ENCODE results near the gene SLC25A45.
"Not testable (repeated sequence)": the region's sequence is repeated elsewhere in the genome, so short reads cannot be mapped to it uniquely, and the experiment has no call there.

Gene SLC25A45

GRCh38 chr11:65362966-65363365 lies 19.5 kb downstream of the SLC25A45 start:
- DNase-seq (ENCODE audit: low read depth), result no peak

GRCh38 chr11:65362320-65362931 lies 20.0 kb downstream of the SLC25A45 start:
- no peak for DNase-seq (ENCODE audit: low read depth)

- no peak for DNase-seq (ENCODE audit: low read depth)
These were observed 24.5 kb downstream of the SLC25A45 start for GRCh38 chr11:65357856-65358356.

- DNase-seq (ENCODE audit: low read depth), result no peak
These were observed 26.0 kb downstream of the SLC25A45 start for GRCh38 chr11:65356394-65356972.

DNA sequence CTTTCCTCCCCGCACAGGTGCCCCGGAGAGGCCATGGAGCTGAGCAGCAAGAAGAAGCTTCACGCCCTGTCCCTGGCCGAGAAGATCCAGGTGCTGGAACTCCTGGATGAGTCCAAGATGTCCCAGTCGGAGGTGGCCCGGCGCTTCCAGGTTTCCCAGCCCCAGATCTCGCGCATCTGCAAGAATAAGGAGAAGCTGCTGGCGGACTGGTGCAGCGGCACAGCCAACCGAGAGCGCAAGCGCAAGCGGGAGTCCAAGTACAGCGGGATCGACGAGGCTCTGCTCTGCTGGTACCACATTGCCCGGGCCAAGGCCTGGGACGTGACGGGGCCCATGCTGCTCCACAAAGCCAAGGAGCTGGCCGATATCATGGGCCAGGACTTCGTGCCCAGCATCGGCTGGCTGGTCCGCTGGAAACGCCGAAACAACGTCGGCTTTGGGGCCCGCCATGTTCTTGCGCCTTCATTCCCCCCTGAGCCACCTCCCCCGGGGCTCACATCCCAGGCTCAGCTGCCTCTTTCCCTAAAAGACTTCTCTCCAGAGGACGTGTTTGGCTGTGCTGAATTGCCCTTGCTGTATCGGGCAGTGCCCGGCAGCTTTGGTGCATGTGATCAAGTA lies 26.6 kb downstream of the SLC25A45 start:
- DNase-seq (ENCODE audit: low read depth), result no peak

GRCh38 chr11:65355013-65355775 lies 27.3 kb downstream of the SLC25A45 start:
- DNase-seq (ENCODE audit: low read depth), result no peak

DNA sequence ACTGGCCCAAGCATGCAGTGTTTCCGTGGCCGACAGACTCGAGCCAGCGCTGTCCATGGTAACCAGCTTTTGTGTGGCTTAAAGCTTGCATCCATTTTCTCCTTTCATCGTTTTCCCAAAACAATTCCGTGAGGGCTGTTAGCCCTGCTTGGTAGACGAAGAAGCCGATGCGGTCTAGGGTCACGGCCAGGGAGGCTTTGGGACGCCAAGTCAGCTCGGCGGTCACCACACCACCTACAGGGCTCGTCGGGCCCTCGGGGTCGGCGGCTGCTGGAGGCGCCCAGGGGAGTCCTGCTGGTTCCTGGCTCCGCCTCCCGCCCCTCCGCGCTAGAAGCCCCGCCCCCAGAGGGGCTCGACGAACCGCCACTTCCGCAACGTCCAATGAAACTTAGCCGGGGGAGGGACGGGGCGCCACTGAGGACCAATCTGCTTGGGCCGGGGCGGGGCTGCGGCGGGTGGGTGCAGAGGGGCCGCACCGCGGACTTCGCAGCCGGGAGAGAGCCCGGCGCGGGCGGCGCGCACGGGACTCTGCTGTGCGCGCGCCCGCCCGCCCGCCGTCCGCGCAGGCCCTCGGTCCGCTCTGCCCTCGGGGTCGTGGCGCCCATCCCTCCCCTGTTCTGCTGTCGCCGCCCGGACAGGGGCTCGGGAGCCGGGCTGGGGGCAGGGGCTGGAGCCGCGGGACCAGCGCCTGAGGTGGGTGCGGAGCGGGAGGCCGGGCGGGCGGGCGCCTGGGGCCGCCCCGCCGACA lies 28.0 kb downstream of the SLC25A45 start, which contains the start of gene TIGD3:
TSS of gene TIGD3 (plus strand) at position 487 of the 748 bp plus-strand sequence. CDS start 1,058 bp downstream, outside the sequence.
- DNase-seq (ENCODE audit: low read depth), result peak; percentile 55

- DNase-seq (ENCODE audit: low read depth), result no peak
These were observed 28.6 kb downstream of the SLC25A45 start for GRCh38 chr11:65353900-65354264.

DNA sequence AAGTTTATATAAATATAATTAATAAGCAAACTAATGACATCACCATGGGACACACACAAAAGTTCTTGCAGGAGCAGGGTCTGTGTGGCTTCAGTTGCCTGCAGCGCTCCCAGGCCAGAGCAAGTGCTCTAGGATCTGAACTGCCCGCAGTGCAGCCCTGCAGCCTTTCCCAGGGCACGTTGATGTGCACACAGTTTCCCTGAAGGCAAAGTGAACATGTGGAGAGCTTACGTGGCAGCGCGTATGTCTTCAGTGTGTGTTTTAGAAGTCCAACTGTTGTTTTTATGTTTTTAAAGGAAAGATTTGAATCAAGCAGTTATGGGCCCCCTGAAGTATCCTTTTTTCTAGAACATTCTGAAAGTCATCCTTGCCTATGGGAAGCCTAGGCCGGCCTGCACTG lies 29.1 kb downstream of the SLC25A45 start:
- no peak for DNase-seq (ENCODE audit: low read depth)

GRCh38 chr11:65352783-65353182 lies 29.7 kb downstream of the SLC25A45 start:
- DNase-seq (ENCODE audit: low read depth), result no peak

DNA sequence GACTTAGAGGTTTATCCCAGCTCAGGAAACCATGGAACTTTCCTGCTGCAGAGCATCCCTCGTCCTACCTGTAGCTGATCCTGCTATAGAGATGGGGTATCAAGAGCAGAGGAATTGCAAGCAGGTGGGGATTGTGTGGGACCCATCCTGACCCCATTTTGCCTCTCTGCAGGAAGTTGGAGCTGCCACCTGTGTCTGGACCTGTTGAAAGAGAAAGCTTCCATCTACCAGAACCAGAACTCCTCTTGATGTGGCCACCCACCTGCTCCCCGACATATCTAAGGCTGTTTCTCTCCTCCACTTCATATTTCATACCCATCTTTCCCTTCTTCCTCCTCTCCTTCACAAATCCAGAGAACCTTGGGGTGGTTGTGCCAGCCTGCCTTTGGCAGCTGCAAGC lies 30.9 kb downstream of the SLC25A45 start:
- DNase-seq (ENCODE audit: low read depth), result no peak

- no peak for DNase-seq (ENCODE audit: low read depth)
These were observed 40.6 kb downstream of the SLC25A45 start for GRCh38 chr11:65341856-65342255.

- no peak for DNase-seq (ENCODE audit: low read depth)
These were observed 42.2 kb downstream of the SLC25A45 start for GRCh38 chr11:65340226-65340625.

GRCh38 chr11:65338676-65339075 lies 43.8 kb downstream of the SLC25A45 start:
- no peak for DNase-seq (ENCODE audit: low read depth)

GRCh38 chr11:65334696-65335295 lies 47.6 kb downstream of the SLC25A45 start:
- no peak for DNase-seq (ENCODE audit: low read depth)

DNA sequence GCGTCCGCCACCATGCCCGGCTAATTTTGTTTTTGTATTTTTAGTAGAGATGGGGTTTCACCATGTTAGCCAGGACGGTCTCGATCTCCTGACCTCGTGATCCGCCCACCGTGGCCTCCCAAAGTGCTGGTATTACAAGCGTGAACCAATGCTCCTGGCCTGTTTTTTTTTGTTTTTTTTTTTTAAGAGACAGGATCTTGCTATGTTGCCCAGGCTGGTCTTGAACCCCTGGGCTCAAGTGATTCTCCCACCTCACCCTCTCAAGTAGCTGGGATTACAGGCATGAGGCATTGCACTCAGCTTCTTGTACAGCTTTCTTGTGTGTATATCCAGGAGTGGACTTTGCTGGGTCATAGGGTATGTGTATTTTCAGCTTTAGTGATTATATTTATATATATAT lies 49.9 kb downstream of the SLC25A45 start:
- not testable (repeated sequence) for DNase-seq (ENCODE audit: low read depth)

GRCh38 chr11:65330544-65330943 lies 51.9 kb downstream of the SLC25A45 start:
- DNase-seq (ENCODE audit: low read depth), result no peak

GRCh38 chr11:65329944-65330403 lies 52.5 kb downstream of the SLC25A45 start:
- peak; percentile 78 for DNase-seq (ENCODE audit: low read depth)

- no peak for DNase-seq (ENCODE audit: low read depth)
These were observed 53.0 kb downstream of the SLC25A45 start for GRCh38 chr11:65329478-65329877.

GRCh38 chr11:65327021-65327420 lies 55.4 kb downstream of the SLC25A45 start:
- no peak for DNase-seq (ENCODE audit: low read depth)

DNA sequence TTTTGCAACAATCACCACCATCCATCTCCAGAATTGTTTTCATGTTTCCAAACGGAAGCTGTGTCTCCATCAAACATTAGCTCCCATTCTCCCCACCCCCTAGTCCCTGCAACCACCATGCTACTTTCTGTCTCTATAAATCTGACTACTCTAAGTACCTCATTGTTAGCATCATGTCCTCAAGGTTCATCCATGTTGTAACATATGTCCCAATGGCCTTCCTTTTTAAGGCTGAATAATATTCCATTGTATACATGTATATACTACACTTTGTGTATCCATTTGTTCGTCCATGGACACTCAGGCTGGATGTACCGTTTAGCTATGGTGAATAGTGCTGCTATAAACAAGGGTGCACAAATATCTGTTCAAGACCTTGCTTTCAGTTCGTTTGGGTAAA lies 57.0 kb downstream of the SLC25A45 start:
- no peak for DNase-seq (ENCODE audit: low read depth)

All from non-pigmented ciliary epithelial cell (primary cell).